Muscle layer of duodenum (tissue), 2 donors: ENCODE results near the gene CCSER2.

Experiments used
- H3K27ac ChIP-seq: one replicate; pipeline ENCODE4 v1.7.0; 2013; ENCODE audit warnings: mild to moderate bottlenecking, low read length
- H3K27me3 ChIP-seq: one replicate; pipeline ENCODE4 v1.7.0; 2013; ENCODE audit warnings: low read depth, mild to moderate bottlenecking, control low read depth, low read length
- H3K36me3 ChIP-seq, 2 donors: one replicate each; pipeline ENCODE4 v1.7.0; 2013; ENCODE audit warnings: low read length in 2 of 2, control low read depth in 1 of 2, mild to moderate bottlenecking in 1 of 2; ENCODE audit not compliant: insufficient read depth in 2 of 2, control insufficient read depth in 1 of 2
- H3K4me1 ChIP-seq, 2 donors: one replicate each; pipeline ENCODE4 v1.7.0; 2013; ENCODE audit warnings: low read length in 2 of 2, mild to moderate bottlenecking in 2 of 2, control low read depth in 1 of 2, moderate library complexity in 1 of 2; ENCODE audit not compliant: insufficient read depth in 2 of 2, control insufficient read depth in 1 of 2
- H3K4me3 ChIP-seq, 2 donors: one replicate each; pipeline ENCODE4 v1.7.0; 2013; ENCODE audit warnings: low read length in 2 of 2, low read depth in 1 of 2, mild to moderate bottlenecking in 1 of 2
- H3K9me3 ChIP-seq, 2 donors: one replicate each; pipeline ENCODE4 v1.7.0; 2013; ENCODE audit warnings: low read length in 2 of 2, control low read depth in 1 of 2, mild to moderate bottlenecking in 1 of 2; ENCODE audit not compliant: control insufficient read depth in 1 of 2
- donor health status: healthy.

Gene CCSER2

GRCh38 chr10:84296091-84296981 is 32.1 kb upstream of the CCSER2 start:
- no peak overlapping the region for H3K27ac ChIP-seq
- H3K9me3 ChIP-seq = no peaks in the 10 kb centered on the region
- no peak overlapping the region for H3K4me3 ChIP-seq
- no peaks in the 10 kb centered on the region for H3K36me3 ChIP-seq
- H3K27me3 ChIP-seq = no peaks in the 10 kb centered on the region
- H3K4me1 ChIP-seq = no peaks in the 10 kb centered on the region

- H3K4me1 ChIP-seq = no peaks in the 10 kb centered on the region
- no peaks in the 10 kb centered on the region for H3K9me3 ChIP-seq
- no peak overlapping the region for H3K4me3 ChIP-seq
- no peaks in the 10 kb centered on the region for H3K36me3 ChIP-seq
- no peaks in the 10 kb centered on the region for H3K27me3 ChIP-seq
- H3K27ac ChIP-seq = no peak overlapping the region
Observed at GRCh38 chr10:84298057-84298456, 30.3 kb upstream of the CCSER2 start.

- Histone ChIP-seq H3K27ac (no peak overlapping the region), H3K4me1 (no peaks in the 10 kb centered on the region), H3K9me3 (no peaks in the 10 kb centered on the region)
Observed at GRCh38 chr10:84302223-84302622, 26.2 kb upstream of the CCSER2 start.

DNA sequence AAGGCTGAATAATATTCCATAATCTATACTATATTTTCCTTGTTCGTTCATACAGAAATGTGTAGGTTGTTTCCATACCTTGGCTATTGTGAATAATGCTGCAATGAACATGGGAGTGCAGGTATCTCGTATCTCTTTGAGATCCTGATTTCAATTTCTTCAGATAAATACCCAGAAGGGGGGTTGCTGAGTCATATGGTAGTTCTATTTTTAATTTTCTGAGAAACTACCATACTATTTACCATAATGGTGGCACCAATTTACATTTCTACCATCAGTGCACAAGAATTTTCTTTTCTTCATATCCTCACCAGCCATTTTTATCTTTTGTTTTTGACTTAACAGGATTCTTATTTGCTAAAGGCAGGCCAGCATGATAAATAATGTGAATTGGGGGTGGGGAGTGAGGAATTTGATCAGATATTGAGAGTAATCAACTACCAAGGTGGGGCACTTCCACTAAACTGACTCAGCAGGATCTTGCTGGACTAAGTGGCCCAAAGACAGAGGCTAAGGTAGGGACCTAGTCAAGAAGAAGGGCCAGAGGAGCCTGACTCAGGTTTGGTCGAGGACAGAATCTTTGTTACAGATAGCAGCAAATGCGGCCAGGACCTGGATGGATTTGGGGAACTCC is 21.5 kb upstream of the CCSER2 start:
- peaks cover 0 to 8% of the 10 kb centered on the region in 2 donors for H3K4me1 ChIP-seq
- no peak overlapping the region for H3K4me3 ChIP-seq
- H3K9me3 ChIP-seq = no peaks in the 10 kb centered on the region
- H3K27ac ChIP-seq = no peak overlapping the region
- H3K36me3 ChIP-seq = no peaks in the 10 kb centered on the region
- no peaks in the 10 kb centered on the region for H3K27me3 ChIP-seq

More at GRCh38 chr10:84302223-84302622, 26.2 kb upstream of the CCSER2 start:
- no peaks in the 10 kb centered on the region for H3K36me3 ChIP-seq
- H3K27me3 ChIP-seq = no peaks in the 10 kb centered on the region
- H3K4me3 ChIP-seq = no peak overlapping the region

DNA sequence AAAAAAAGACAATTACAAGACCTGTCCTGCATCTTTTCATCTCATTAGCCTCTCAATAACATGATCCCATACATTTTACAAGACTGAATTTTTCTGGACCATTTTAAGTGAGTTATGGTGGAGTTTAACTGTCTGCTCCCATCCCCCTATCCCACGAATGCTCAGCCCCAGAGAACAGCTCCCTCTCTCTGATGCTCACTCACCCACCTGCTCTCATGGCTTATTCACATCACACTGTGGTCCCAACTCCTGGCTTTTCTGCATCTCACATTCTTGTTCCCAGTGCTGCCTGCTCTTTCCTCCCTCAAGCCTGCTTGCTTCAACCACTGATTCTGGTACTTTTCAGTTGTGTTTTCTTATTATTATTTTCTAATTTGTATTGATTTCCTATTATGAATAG is 20.4 kb upstream of the CCSER2 start:
- H3K9me3 ChIP-seq = no peaks in the 10 kb centered on the region
- no peaks in the 10 kb centered on the region for H3K27me3 ChIP-seq
- H3K27ac ChIP-seq = no peak overlapping the region
- no peak overlapping the region for H3K4me3 ChIP-seq
- peaks cover 0 to 8% of the 10 kb centered on the region in 2 donors for H3K4me1 ChIP-seq
- H3K36me3 ChIP-seq = no peaks in the 10 kb centered on the region

- Histone ChIP-seq H3K27ac (no peak overlapping the region), H3K9me3 (no peaks in the 10 kb centered on the region), H3K4me3 (no peak overlapping the region), H3K27me3 (no peaks in the 10 kb centered on the region), H3K36me3 (no peaks in the 10 kb centered on the region), H3K4me1 (peaks cover 0 to 8% of the 10 kb centered on the region in 2 donors)
Observed at GRCh38 chr10:84308481-84309304, 19.7 kb upstream of the CCSER2 start.

DNA sequence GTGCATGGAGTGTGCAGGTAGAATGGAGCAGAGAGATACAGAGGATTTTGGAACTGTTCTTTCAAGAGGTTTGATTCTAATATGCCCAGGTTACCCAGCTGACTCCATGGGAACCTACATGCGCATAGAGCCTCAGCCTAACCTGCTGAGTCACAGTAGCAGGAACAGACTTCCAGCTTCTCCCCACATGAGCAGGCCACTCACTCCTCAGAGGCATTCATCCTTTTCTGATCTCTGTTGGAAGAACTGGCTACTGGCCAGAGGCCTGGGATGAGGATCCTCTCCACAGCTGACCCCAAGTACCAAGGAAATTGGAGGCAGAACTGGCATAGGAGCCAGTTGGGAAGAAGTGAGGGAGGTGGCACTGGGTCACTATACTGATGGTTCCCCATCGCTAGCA is 17.9 kb upstream of the CCSER2 start:
- H3K4me3 ChIP-seq = no peak overlapping the region
- H3K27ac ChIP-seq = no peak overlapping the region
- peaks cover 0 to 8% of the 10 kb centered on the region in 2 donors for H3K4me1 ChIP-seq
- no peaks in the 10 kb centered on the region for H3K27me3 ChIP-seq
- no peaks in the 10 kb centered on the region for H3K36me3 ChIP-seq
- H3K9me3 ChIP-seq = no peaks in the 10 kb centered on the region

DNA sequence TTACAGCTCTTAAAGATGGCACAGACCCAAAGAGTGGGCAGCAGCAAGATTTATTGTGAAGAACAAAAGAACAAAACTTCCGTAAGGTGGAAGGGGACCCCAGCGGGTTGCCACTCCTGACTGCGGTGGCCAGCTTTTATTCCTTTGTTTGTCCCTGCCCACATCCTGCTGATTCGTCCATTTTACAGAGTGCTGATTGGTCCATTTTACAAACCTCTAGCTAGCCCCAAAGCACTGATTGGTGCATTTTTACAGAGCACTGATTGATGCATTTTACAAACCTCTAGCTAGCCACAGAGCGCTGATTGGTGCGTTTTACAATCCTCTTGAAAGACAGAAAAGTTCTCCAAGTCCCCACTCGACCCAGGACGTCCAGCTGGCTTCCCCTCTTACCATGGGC is 16.8 kb upstream of the CCSER2 start:
- H3K27ac ChIP-seq = no peak overlapping the region
- H3K9me3 ChIP-seq = no peaks in the 10 kb centered on the region
- H3K36me3 ChIP-seq = no peaks in the 10 kb centered on the region

GRCh38 chr10:84312816-84313215 is 15.6 kb upstream of the CCSER2 start:
- Histone ChIP-seq H3K4me1 (peaks cover 0 to 8% of the 10 kb centered on the region in 2 donors), H3K36me3 (no peaks in the 10 kb centered on the region), H3K9me3 (no peaks in the 10 kb centered on the region), H3K27ac (no peak overlapping the region), H3K4me3 (no peak overlapping the region), H3K27me3 (peaks cover 3% of the 10 kb centered on the region)

More for the DNA sequence above, 16.8 kb upstream of the CCSER2 start:
- Histone ChIP-seq H3K27me3 (no peaks in the 10 kb centered on the region), H3K4me3 (no peak overlapping the region), H3K4me1 (peaks cover 0 to 8% of the 10 kb centered on the region in 2 donors)

DNA sequence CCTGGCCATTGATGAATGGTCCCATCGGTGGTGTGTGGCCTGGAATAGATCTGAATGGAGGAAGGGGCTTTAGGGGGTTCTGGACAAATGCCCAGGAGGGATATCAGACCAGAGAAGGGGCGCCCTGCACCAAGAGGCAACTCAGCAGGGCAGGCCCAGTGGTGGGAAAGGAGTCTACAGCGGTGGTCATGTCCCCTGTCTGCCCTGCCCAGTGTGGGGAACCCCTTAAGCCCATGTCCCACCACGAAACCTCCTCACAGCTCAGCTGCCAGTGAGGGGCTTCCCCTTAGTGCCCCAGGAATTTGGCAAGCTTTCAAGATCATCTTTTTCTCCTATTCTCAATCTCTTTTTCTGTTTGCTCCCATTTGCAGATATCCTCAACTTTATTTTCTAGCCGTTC is 14.1 kb upstream of the CCSER2 start:
- H3K27me3 ChIP-seq = peaks cover 6% of the 10 kb centered on the region
- no peak overlapping the region for H3K4me3 ChIP-seq
- no peaks in the 10 kb centered on the region for H3K4me1 ChIP-seq
- H3K27ac ChIP-seq = no peak overlapping the region
- H3K9me3 ChIP-seq = no peaks in the 10 kb centered on the region
- no peaks in the 10 kb centered on the region for H3K36me3 ChIP-seq

DNA sequence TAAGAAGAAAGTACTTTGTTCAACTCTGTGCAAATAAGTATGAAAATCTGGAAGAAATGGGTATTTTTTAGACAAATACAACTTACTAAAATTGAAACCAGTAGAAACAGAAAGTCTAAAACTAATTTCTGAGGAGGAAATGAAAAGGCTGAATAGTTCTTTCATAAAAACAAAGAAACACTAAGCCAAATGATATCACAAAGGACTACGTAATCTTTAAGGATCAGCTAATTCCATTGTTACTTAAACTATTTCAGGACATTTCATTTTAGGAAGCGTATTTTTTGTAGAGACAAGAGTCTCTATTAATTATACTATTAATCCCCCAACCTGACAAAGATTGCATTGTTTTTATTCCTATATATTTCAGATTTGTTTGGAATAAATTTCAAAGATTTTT is 11.2 kb upstream of the CCSER2 start:
- Histone ChIP-seq H3K9me3 (no peaks in the 10 kb centered on the region), H3K27me3 (peaks cover 6% of the 10 kb centered on the region), H3K4me3 (no peak overlapping the region), H3K4me1 (no peaks in the 10 kb centered on the region), H3K27ac (no peak overlapping the region), H3K36me3 (no peaks in the 10 kb centered on the region)
